Glomerular endothelial cell (primary cell): ENCODE data around the gene CTSH. TPM values are rescaled to one million over a fixed set of nuclear protein-coding genes. Genes with fewer than 3 reads are reported as not detected.

Experiments
- DNase-seq: peaks from one replicate; pipeline ENCODE4 v3.0.0-alpha.2; 2011; ENCODE audit warnings: low read depth, low spot score; ENCODE audit errors: extremely low read depth
- total RNA-seq: library from RNA; depleted of rRNA; stranded (reverse); fragments of >200 nt; gene quantifications from 2 replicates; pipeline ENCODE4 v1.2.3, GENCODE V29; 2015

CTSH gene, protein sequence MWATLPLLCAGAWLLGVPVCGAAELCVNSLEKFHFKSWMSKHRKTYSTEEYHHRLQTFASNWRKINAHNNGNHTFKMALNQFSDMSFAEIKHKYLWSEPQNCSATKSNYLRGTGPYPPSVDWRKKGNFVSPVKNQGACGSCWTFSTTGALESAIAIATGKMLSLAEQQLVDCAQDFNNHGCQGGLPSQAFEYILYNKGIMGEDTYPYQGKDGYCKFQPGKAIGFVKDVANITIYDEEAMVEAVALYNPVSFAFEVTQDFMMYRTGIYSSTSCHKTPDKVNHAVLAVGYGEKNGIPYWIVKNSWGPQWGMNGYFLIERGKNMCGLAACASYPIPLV
- 7.6 and 36.7 TPM in 2 replicates for total RNA-seq

DNA sequence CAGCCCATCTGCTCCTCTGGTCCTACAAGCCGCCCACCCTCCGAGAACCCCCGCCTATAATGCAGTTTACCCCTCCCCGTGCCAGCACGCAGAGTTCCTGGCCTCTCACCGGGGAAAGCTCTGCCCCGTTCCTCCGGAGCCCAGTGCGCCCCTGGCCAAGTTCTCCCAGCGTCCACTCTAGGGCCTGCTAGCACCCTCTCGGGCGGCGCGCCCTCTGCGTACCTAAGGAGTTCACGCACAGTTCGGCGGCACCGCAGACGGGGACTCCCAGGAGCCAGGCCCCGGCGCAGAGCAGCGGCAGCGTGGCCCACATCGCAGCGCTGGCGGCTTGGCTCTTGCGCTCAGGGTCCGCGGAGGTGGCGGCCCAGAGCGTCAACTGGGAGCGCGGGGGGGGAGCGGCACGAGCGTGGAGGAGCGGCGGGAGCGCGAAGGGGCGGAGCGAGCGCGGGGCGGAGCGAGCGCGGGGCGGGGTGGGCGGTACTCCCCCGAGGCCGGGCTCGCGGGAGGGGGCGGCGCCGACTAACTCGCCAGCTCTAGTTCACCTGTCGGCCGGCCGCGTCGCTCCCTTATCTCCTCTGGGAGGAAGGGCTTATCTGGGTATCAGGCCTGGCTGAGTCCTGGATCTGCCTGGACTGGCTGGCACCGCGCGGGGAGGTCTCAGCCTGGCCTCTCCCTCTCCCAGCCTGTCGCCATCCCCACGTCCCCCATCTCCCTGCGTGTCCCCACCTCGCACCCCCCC is at the start of gene CTSH:
Gene CTSH, minus strand, starts transcription at position 378 of the 739 bp plus-strand sequence. Its CDS starts 65 bp downstream, at position 313.
- DNase-seq, result no peak

DNA sequence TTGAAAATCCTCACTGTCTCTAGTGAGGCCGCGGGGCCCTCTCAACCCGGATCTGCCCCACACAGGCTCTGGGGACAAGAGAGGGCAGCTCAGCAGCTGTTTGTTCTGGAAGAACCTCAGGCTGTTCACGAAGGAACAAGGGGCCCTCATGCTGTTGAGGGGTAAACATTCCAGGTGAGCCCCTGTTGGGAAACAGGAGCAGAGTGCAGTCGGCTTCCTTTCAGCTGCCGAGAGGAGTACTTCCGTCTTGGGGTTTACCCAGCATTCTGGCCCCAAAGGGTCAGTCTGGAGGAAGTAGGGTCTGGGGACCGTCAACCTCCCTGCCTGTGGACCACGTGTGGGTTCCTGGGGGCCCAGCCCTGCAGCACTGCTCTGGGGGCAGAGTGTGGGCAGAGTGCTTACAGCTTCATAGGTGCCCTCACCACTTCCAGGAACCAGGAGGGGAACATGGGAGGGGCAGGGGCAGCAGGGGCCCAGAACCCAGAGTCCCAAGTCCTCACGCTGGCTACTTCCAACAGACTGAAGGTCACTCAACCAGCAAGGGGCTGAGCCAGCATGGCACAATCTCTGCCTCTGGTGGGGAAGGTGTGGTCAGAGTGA is 49.2 kb upstream of the CTSH start:
- no peak for DNase-seq

DNA sequence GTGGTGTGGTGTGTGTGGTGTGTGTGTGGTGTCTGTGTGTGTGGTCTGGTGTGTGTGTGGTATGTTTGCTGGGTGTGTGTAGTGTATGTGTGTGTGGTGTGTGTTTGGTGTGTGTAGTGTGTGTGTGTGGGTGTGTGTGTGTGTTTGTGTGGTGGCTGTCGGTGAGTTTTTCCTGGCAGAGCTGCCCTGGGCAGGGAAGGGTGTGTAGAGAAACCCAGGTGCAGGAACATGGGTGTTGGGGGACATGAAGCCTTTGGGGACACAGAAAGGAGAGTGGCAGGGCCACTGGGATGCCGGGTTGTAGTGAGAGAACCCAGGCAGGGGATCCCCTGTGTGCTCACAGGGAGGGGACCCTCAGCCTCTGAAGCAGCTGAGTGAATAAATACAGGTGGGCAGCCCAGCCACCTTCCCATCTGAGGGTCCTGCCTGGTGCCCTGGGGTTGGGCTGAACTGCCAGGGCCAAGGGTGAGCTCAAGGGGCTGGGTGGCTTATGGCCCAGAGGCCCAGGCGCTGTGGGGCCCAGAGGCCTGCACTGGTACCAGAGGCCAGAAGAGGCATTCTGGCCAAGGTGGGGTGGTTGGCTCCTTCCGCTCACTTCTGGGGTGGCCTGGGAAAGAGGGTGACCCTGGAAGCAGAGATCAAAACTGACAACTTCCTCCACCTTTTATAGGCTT is 48.5 kb upstream of the CTSH start:
- no peak for DNase-seq

DNA sequence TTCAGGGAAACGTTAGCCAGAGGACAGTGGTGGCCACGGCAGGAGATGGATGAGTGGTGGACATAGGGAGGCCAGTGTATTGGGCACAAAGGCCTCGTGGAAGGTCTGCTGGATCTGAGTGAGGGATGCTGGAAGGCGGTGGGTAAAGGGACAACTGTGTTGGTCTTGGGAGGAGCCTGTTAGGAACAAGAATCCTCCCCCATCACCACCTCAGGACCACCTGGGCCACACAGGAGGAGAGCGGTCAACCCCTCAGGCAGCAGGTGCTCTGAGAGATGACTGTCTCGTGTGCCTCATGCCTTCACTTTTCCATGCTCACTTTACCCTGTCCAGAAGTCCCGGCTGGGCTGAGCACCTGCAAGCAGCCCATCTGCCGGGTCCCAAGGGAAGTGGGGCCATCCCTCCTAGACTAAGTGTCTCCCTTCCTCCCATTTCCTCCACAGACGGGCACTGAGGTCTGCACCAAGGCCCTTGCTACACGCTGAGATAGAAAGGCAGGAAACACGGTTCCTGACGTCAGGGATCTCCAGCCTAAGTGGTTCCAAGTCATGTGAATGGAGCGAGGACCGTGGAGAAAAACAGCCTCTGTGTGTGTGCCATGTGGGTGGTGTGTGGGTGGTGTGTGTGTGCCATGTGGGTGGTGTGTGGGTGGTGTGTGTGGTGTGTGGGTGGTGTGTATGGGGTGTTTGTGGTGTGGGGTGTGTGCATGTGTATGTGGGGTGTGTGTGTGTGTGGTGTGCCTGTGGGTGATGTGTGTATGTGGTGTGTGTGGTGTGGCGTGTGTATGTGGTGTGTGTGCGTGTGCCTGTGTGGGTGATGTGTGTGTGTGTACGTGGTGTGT is 47.8 kb upstream of the CTSH start:
- DNase-seq, result peak; percentile 52

DNA sequence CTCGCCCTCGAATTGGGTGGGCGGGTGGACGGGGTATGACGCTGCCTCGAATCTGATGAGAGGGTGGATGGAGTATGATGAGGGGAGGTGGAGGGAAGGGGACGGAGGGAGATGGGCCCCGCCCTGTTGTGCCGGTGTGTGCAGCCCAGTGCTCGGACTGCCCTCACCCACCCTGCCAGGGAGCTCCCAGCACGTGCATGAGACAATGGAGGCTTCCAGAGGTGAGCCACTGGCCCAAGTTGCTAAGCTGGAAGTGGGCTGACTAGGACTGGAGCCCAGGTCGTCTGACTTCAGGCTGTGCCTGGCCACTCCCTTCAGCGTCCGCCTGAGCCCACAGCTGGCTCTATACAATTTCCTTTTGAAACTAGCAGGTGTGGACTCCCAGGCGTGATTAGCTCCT is 47.0 kb upstream of the CTSH start:
- DNase-seq, result no peak

DNA sequence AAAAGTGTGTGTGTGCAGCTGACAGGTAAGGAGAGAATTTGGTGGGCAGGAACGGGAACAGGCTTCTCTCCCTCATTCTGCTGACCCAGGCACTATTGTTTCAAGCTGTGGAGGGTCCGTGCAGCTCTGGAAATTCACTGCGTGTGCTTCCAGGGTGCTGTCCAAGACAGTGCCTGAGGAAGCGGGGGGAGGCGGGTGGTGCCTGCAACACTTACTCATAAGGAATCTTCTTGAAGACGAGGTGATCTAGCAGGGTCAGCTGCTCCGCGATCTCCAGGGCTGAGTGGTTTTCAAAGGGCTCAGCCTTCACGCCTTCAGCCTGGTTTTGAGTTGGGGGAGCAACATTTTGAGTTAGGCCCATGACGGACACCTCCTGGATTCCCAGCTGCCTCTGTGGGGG is 46.6 kb upstream of the CTSH start:
- no peak for DNase-seq

DNA sequence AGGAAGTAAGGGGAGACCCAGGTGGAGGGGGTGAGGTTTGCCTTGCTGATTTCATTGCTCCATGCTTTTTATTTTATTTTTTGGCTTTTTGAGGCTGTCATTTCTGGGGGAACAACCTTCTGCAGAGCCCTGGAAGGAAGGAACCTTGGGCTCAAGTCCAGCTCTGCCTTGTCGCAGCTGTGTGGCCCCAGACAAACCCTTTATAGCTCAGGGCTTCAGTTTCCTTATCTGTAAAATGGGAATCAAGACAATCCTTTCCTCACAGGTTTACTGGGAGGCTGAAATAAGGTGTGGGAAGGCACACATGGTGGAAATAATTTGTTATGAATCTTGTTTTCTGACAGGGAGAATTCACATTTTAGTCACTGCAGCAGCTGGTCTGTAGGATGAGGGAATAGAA is 45.4 kb upstream of the CTSH start:
- DNase-seq, result no peak

DNA sequence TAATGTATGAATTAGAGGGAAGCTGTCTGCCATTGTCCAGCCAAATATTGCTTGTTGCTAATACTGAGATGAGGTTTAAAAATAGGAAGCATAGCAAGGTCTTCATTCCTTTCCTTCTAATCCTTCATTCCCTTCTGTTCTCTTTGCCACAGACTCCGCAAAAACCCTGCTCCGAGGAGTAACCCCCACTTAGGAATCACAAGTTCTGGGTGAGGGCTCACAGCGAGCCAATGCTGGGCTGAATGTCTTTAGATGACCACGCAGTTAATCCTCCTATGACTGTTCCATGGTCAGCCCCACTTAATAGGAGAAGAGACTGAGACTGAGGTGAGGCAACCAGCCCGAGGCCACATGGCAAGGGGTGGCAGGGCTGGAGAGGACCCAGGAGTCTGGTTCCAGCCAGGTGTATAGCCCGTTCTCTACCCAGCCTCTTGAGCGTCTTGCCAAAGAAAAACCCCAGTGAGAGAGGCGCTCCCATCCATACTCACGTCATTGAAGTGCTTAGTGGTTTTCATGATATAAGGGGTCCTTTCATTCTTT is 44.9 kb upstream of the CTSH start:
- DNase-seq, result no peak

DNA sequence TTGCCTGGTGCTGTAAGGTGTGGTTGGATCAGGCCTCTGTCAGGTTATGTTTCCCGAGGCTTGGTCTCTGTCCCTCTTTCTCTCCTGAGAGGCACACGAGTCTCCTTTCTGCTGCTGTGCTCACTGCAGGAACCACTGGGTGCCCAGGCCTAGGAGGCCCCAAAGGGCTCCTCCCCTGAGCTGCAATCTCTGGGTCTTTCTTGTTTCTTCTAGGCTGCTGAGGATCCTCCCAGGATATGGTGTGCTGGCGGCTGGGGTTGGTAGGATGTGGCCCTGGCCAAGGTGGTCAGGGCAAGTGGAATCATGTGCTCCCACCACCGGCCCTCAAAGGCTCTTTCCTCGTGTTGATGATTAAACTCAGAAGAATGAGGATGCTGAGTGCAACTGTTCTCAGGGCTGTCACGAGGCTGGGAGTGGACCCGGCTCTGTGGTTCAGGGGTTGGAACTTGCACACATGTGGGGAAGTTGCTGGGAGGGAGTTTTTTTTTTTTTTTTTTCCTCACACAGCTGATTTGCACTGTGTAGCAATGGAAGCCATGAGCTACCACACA is 43.6 kb upstream of the CTSH start:
- peak; percentile 91 for DNase-seq

DNA sequence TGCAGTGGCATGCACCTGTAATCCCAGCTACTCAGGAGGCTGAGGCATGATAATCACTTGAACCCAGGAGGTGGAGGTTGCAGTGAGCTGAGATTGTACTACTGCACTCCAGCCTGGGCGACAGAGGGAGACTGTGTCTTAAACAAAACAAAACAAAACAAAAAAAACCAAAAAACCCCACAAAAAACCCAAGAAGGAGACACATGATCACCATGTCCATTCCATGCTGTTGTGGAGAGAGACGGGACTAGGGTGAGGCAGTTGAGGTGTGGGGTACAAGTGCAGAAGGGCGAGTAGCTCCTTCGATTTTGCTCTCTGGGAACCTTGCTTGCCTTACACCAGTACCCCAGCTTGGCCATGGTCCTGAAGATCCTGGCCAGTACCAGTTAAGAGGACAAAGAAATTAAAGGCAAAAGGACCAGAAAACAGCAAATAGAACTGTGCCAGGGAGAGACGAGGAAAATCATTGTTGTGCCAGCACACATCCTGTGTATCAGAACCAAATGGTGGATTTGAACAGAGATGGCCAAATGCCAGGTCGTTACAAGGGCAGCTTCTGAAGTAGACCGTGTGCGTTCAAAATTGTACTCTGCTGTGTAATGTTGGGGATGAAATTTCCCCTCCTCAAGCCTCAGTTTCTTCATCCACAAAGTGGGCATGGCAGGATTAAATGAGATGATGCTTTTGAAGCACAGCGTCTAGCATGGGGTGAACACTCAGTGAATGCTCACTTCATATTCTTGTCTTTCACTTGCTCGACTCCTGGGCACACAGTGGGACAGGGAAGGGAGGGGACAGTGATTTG is 42.9 kb upstream of the CTSH start:
- peak; percentile 9 for DNase-seq

DNA sequence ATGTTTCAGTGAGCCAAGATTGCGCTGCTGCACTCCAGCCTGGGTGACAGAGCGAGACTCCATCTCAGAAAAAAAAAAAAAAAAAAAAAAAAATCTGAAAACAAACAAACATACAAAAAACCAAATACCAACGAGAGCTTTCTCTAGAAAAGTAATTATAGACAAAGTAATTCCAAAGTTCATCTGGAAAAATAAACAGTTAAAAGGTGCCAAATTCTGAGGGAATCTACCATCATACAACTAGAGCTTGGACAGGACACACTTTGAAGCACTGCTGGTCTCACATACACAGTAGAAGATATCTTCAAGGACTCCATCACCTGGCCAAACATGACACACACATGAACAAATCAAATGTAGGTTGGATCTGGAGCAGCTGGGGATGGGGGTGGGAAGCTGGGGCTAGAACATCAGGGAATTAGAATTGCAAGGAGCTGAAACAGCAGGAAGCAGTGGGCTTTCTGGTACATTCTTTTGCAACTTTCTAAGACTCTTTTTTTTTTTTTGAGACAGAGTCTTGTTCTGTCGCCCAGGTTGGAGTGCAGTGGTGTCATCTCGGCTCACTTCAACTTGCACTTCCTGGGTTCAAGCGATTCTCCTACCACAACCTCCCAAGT is 41.1 kb upstream of the CTSH start:
- no peak for DNase-seq

DNA sequence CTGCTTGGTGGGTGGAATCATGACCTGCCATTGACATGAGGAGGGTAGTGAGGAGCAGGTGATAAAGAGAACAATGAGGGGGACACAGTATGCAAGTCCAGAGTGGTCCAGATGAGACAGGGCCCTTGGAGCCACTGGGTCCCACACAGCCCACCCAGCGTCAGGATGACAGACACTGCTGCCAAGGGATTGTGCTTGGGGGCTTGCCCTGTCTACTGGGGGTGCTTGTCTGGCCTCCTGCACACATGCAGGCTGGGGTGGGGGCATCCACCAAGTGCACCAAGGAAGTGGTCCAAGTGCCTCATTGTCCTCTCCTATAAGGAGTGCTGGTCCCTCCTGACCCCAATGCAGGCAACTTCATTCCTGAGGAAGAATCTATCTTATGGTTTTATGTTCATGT is 39.2 kb upstream of the CTSH start:
- DNase-seq, result no peak

DNA sequence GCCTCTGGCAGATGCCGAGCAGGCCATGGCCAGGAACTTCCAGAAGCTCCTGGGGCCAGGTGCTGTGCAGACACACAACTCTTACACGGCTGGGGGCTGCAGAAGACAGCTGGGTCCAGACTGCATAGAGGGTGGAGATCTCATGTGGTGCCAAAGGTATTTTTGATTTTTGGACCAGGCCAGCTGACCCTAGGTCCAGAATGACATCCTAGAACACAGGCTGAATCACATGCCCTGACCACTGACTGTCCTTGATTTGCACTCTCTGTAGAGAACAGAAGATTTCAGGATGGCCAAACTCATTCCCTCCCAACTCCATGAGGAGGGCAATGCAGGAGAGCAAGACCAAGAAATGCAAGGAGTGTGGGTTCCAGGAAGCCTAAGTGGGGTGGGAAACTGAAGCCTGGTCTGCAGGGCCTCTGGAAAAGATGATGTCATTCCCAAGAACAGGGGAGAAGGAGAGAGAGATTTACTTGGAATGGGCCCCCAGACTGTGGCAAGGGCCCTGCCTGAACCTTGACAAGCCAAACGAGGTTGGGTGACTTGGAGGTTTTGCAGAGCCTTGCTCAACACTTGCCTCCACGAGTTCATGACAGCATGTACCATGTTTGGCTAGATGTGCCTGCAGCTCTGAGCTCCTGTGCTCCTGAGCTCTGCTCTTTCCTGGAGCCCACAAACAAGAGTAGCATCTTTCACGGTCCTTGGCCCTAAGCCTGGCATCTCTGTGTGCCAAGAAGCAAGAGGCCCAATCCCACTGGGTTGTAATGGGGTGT is 38.5 kb upstream of the CTSH start:
- no peak for DNase-seq

DNA sequence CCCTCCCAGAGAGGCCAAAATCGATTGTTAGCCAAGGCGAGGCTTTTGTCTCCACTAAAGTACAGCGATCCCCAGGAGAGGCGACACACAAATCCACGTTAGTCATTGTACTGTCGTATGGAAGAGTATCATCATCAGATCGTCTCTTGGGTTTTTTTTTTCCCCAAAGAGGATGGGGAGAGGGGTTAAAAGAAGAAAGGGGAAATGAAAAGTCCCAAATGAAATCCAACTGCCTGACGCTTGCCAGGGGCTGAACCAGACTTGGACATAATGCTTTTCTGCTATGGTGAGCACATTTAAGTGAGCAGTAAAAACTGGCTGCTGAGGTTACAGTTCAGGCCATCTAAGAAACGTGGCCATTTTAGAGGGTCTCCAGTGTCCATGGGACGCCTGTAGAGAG is 37.9 kb upstream of the CTSH start:
- no peak for DNase-seq

DNA sequence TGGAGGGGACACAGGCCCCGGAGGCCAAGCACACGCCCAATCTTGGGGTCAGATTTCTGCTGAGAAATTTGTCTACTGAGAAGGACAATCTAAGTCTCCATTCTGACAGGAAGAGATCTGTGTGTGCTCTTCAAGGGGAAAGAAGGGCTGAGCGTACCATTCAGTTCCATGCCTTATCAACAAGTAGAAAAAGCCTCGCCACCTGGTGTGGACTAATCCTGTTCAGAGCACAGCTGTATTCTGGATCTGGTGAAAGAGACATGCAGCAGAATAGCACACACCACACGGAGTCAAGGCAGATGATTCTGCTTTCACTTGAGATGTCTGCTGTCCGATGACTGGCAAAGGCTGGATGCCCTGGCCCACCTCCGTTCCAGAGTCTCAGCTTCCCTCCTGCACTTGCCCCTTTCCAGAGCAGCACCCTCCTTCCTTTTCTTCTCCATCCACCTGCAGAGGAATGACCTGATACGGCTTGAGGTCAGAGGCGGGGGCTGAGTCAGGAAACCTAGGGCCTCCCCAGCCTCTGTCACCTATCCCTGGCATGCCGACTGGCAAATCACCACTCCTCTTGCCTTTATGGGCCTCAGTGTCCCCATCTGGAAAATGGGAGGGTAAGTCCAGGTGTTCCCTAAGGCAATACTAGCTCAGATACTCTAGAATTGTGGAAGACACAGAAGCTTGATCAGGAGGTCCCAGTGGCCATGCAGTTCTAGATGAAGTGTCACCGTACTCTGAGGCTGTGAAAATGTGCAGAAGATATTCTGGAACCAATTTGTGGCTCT is 36.9 kb upstream of the CTSH start:
- no peak for DNase-seq

DNA sequence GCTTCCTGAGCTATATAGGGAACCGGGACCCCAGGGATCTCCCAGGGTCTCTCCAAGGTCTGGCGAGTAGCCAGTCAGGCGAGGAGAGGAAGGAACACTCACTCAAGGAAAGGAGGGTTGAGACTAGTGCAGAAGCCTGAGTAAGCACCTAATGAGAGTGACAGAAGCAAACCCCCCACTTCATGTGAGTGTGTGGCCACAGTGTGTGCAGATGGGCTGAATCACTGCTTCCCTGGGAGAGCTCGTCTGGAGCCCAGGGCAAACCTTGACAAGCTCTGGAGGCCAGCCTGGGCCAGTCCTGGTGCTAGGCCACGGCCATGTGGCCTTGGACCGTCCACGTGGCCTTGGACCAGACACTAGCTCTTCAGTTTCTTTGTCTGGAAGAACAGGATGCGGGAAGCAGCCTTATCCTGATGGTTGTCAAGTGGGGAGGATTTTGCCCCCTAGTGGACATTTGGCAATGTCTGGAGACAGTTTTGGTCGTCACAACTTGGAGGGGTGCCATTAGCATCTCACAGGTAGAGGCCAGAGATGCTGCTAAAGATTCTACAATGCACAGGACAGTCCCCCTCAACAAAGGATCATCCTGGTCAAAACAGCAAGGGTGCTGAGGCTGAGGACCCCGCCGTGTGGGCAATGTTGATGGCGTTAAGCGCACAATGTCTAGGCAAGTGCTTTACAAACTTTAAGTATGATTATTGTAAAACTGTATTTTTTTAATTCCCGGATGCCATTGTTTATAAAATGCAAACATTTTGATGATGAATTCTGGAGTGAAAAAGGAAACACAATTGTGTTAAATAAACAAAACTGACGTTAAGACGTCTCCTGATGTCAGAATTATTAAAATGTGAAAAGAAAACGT is 34.8 kb upstream of the CTSH start:
- peak; percentile 5 for DNase-seq
